Hepatocyte (in vitro differentiated cells): ENCODE measurements around the gene LYZL4. TPM values are rescaled to one million over a fixed set of nuclear protein-coding genes. Genes with fewer than 3 reads are reported as not detected.

ENCODE experiments used
- DNase-seq: peaks from one replicate; pipeline ENCODE4 v3.0.0-alpha.2; 2016; ENCODE audit warnings: low spot score
- H2AFZ ChIP-seq: fragments of 200-600 bp; sonication (generic); 2 replicates; pipeline ENCODE4 v1.6.0; 2016; ENCODE audit warnings: antibody characterized with exemption, mild to moderate bottlenecking
- H3K27ac ChIP-seq: fragments of 200-600 bp; sonication (generic); 2 replicates; pipeline ENCODE4 v1.5.1; 2016; ENCODE audit warnings: mild to moderate bottlenecking
- H3K27me3 ChIP-seq: fragments of 200-600 bp; sonication (generic); 2 replicates; pipeline ENCODE4 v1.6.1; 2016
- H3K36me3 ChIP-seq: fragments of 200-600 bp; sonication (generic); replicated peaks from 2 replicates; pipeline ENCODE4 v1.5.1; 2016; ENCODE audit warnings: low read depth; ENCODE audit not compliant: insufficient read depth
- H3K4me1 ChIP-seq: fragments of 200-600 bp; sonication (generic); 2 replicates; pipeline ENCODE4 v1.5.1; 2016; ENCODE audit warnings: mild to moderate bottlenecking, moderate library complexity; ENCODE audit not compliant: insufficient read depth
- H3K4me2 ChIP-seq: fragments of 200-600 bp; sonication (generic); 2 replicates; pipeline ENCODE4 v1.6.0; 2016
- H3K4me3 ChIP-seq: fragments of 200-600 bp; sonication (generic); 2 replicates; pipeline ENCODE4 v1.5.1; 2016; ENCODE audit warnings: mild to moderate bottlenecking
- H3K79me2 ChIP-seq: fragments of 200-600 bp; sonication (generic); 2 replicates; pipeline ENCODE4 v1.6.0; 2017; ENCODE audit warnings: mild to moderate bottlenecking
- H3K9me2 ChIP-seq: fragments of 200-600 bp; sonication (generic); replicated peaks from 2 replicates; pipeline ENCODE4 v1.6.0; 2017; ENCODE audit warnings: mild to moderate bottlenecking; ENCODE audit not compliant: insufficient read depth
- H3K9me3 ChIP-seq: fragments of 200-600 bp; sonication (generic); 2 replicates; pipeline ENCODE4 v1.5.1; 2016; ENCODE audit warnings: low read depth, mild to moderate bottlenecking
- H4K20me1 ChIP-seq: fragments of 200-600 bp; sonication (generic); 2 replicates; pipeline ENCODE4 v1.6.0; 2016; ENCODE audit warnings: mild to moderate bottlenecking; ENCODE audit not compliant: insufficient read depth, poor library complexity, severe bottlenecking
- EZH2 ChIP-seq: fragments of 200-600 bp; sonication (generic); IDR thresholded peaks from 2 replicates; pipeline ENCODE4 v1.6.1; 2016; ENCODE audit warnings: antibody characterized with exemption, mild to moderate bottlenecking, borderline replicate concordance
- EZH2phosphoT487 ChIP-seq: fragments of 200-600 bp; sonication (generic); IDR thresholded peaks from one replicate; pipeline ENCODE4 v1.6.1; 2018; ENCODE audit warnings: antibody characterized with exemption, mild to moderate bottlenecking, low read depth, moderate library complexity; ENCODE audit not compliant: unreplicated experiment, severe bottlenecking
- WGBS: methylation state at CpG from one replicate; pipeline ENCODE4 v1.1.6; 2016; ENCODE audit warnings: low lambda C conversion rate; ENCODE audit errors: missing lambda C conversion rate; 5-methylcytosine and 5-hydroxymethylcytosine counted together
- polyA plus RNA-seq: library from polyadenylated mRNA; unstranded; fragments of >200 nt; fragmentation: Nextera tagmentation; extraction: Ambion mirVana; gene quantifications from 2 replicates; pipeline ENCODE4 v1.2.1, GENCODE V29; 2016
- total RNA-seq: library from RNA; depleted of rRNA; stranded (reverse); fragments of >200 nt; gene quantifications from 2 replicates; pipeline ENCODE4 v1.2.3, GENCODE V29; 2014
- TF ChIP-seq, protein P1 (sequence below): fragments of 200-600 bp; sonication (generic); IDR thresholded peaks from 2 replicates; pipeline ENCODE4 v1.5.1; 2016; ENCODE audit warnings: antibody characterized with exemption, mild to moderate bottlenecking; ENCODE audit not compliant: poor library complexity

The LYZL4 gene
- total and polyA plus RNA-seq, 2 experiments from 2014 or later, result not detected

DNA sequence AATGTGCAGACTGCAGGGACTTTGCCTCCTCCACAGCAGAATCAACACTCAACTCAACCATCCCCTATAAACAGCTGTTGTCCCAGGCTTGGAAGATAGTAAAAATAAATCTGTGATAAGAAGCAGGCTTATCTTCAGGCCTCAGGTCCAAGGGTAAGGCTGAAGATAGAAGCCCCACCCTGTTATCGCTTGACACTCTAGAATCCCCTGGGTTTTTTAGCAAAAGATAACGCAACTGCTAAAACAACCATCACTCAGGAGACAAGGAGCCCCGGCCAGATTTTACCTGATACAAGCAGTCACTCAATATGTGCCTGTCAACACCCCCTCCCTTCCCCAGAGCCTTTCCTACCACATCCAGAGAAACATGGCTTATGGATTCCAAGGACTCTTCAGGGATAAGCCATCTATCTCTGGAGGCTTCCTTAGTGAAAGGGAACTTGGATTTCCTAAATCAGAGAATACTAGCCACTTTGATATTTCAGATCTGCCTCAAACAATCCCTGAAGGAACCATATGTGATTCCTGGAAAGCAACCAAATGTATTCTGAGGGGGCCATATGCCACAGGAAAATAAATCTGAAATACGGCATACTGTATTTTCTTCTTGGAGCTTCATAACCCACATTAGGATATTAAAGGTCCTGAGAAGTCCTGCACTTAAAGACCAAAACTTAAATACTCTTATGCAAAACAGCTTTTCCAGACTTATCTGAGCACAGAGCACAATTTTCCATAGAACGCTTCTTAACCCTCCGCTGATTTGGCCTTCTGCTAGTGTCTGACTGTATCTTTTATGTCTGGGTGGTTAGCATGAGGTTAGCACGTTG is 60.4 kb downstream of the LYZL4 start:
- no peaks in the 10 kb centered on the region for H3K9me2 ChIP-seq
- peak; percentile 16 for DNase-seq
- peaks cover 25% of the 10 kb centered on the region for H3K27me3 ChIP-seq
- no peaks in the 10 kb centered on the region for H3K36me3 ChIP-seq
- TF ChIP-seq EZH2, result no peak
- TF ChIP-seq EZH2phosphoT487, result no peak
- TF ChIP-seq, protein P1, sequence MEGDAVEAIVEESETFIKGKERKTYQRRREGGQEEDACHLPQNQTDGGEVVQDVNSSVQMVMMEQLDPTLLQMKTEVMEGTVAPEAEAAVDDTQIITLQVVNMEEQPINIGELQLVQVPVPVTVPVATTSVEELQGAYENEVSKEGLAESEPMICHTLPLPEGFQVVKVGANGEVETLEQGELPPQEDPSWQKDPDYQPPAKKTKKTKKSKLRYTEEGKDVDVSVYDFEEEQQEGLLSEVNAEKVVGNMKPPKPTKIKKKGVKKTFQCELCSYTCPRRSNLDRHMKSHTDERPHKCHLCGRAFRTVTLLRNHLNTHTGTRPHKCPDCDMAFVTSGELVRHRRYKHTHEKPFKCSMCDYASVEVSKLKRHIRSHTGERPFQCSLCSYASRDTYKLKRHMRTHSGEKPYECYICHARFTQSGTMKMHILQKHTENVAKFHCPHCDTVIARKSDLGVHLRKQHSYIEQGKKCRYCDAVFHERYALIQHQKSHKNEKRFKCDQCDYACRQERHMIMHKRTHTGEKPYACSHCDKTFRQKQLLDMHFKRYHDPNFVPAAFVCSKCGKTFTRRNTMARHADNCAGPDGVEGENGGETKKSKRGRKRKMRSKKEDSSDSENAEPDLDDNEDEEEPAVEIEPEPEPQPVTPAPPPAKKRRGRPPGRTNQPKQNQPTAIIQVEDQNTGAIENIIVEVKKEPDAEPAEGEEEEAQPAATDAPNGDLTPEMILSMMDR, result no peak
- no peaks in the 10 kb centered on the region for H3K4me1 ChIP-seq
- 70% methylated on average over 7 of the region's 7 CpGs for WGBS
- no peak overlapping the region for H3K4me3 ChIP-seq
- H3K27ac ChIP-seq, result no peak overlapping the region
- no peaks in the 10 kb centered on the region for H3K9me3 ChIP-seq
- H3K79me2 ChIP-seq, result no peaks in the 10 kb centered on the region
- no peaks in the 10 kb centered on the region for H4K20me1 ChIP-seq
- no peak overlapping the region for H2AFZ ChIP-seq
- H3K4me2 ChIP-seq, result no peak overlapping the region

DNA sequence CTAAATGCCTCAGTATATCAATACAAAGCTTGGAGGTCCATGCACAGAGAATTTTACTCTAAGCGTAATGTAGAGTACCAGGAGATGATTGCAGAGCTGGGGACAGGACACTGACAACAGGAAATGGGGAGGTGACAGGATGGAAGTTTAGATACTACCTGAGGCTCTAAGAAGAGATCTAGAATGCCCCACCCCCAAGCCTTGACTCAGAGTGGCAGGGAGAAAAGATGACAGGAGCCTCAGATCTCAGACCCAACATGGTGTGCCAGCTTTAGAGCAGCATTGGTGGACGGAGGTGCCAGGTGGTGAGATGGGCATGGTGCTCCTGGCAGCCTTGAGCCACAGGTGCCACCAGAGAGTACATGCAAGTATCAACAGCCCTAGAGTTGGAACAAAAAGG is 62.5 kb downstream of the LYZL4 start:
- no peak overlapping the region for H3K27ac ChIP-seq
- no peak overlapping the region for H3K4me3 ChIP-seq
- H3K9me3 ChIP-seq, result no peaks in the 10 kb centered on the region
- H2AFZ ChIP-seq, result no peak overlapping the region
- no peaks in the 10 kb centered on the region for H3K9me2 ChIP-seq
- WGBS, result 87% methylated on average over 2 of the region's 2 CpGs
- no peak overlapping the region for H3K4me2 ChIP-seq
- no peaks in the 10 kb centered on the region for H3K79me2 ChIP-seq
- no peaks in the 10 kb centered on the region for H4K20me1 ChIP-seq
- no peak for DNase-seq
- TF ChIP-seq EZH2phosphoT487 (no peak), EZH2 (no peak)
- TF ChIP-seq, protein P1, result no peak
- no peaks in the 10 kb centered on the region for H3K4me1 ChIP-seq
- H3K27me3 ChIP-seq, result peaks cover 14% of the 10 kb centered on the region
- no peaks in the 10 kb centered on the region for H3K36me3 ChIP-seq

Other genes with a start within 250 kb of the LYZL4 start
- gene CCK, start 144.4 kb downstream of the LYZL4 start, total RNA-seq, result 0.97 TPM in 1 of 2 replicates, not detected in the other
- gene CCK, start 144.4 kb downstream of the LYZL4 start, polyA plus RNA-seq, result 0.32 TPM in 1 of 2 replicates, not detected in the other
- 12.2 and 19.2 TPM in 2 replicates for gene VIPR1, start 92.0 kb upstream of the LYZL4 start, total RNA-seq
- gene VIPR1, start 92.0 kb upstream of the LYZL4 start, polyA plus RNA-seq, result 17.3 and 17.5 TPM in 2 replicates
- 44.1 and 53.9 TPM in 2 replicates for gene SEC22C, start 171.4 kb upstream of the LYZL4 start, total RNA-seq
- gene SEC22C, start 171.4 kb upstream of the LYZL4 start, polyA plus RNA-seq, result 23.5 and 31.4 TPM in 2 replicates
- 23.5 and 26.8 TPM in 2 replicates for gene SS18L2, start 180.2 kb upstream of the LYZL4 start, total RNA-seq
- gene SS18L2, start 180.2 kb upstream of the LYZL4 start, polyA plus RNA-seq, result 53.7 and 61.7 TPM in 2 replicates
- gene NKTR, start 190.1 kb upstream of the LYZL4 start, total RNA-seq, result 74.3 and 78.9 TPM in 2 replicates
- 36.8 and 66.2 TPM in 2 replicates for gene NKTR, start 190.1 kb upstream of the LYZL4 start, polyA plus RNA-seq
- gene ZBTB47, start 243.1 kb upstream of the LYZL4 start, total RNA-seq, result 12.3 and 14.2 TPM in 2 replicates
- gene ZBTB47, start 243.1 kb upstream of the LYZL4 start, polyA plus RNA-seq, result 4.7 and 7.0 TPM in 2 replicates